ENCODE measurements around the gene NBL1.
"Not testable (repeated sequence)": the region's sequence is repeated elsewhere in the genome, so short reads cannot be mapped to it uniquely, and the experiment has no call there.

The NBL1 gene

DNA sequence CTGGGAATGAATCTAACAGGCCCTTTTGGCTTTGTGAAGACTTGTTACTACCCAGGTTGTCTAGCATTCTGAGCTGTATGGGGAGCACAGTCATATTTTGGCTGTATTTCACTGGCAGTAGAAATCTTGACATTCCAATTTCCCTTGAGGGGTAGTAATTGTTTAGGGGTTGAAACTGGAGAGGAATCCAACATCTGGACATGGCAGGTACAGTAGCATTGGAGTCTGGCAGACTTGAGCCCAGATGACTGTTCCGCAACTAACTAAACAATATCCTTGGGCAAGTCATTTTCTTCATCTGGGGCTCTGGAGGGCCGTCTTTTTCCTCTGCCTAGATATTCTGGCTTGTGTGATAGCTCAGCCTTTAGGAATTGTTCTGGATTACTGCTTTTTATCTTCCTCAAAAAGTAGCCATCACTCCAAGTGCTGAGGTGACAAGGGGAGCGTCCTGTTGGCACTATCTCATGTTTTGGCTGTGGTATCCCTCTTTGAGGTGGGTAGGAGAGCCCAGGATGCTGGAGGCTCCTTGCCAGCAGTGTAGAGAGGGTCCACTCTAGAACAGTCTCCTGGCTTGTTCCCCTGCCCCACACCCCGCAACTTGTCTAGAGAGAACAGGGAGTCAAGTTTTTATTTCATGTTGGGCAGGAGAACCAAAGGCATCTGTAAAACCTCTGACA is 22.7 kb upstream of the NBL1 start:
- DNase-seq (ENCODE audit: low spot score), result no peak

DNA sequence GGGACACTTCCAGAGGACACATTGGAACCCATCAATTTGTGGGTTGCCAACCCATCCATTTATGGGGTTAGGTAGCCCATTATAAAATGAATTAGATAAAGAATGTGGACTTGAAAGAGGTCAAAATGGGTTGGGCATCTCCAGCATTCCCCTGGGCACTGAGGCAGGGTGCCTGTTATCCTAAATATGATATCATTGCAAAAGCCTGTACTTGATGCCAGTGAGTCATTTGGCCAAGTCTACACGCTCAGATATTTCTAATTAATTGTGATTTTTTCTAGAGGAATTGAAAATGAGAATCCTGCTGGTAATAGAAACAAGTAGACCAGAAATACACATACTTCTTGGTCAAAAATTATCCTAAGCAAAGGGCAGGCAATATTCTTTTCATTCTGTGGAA is 21.9 kb upstream of the NBL1 start:
- DNase-seq (ENCODE audit: low spot score), result no peak

DNA sequence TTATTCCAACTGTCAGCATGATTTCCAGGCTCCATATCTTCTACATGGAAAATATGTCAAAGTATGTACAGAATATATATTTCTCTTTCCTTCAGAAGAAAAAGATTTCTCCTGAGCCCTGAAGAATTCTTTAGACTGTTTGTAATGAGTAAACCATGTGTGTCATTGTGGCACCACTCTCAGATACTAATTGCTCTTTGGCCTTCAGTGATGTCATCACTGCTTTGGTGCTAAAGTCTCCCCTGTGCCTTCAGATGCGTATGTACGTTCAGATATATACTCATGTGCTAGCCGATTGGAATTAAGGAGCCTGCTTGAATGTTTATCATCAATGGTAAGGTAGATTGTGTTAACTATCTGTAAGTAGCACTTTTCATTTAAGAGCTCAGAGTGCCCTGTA is 20.6 kb upstream of the NBL1 start:
- DNase-seq (ENCODE audit: low spot score), result no peak

DNA sequence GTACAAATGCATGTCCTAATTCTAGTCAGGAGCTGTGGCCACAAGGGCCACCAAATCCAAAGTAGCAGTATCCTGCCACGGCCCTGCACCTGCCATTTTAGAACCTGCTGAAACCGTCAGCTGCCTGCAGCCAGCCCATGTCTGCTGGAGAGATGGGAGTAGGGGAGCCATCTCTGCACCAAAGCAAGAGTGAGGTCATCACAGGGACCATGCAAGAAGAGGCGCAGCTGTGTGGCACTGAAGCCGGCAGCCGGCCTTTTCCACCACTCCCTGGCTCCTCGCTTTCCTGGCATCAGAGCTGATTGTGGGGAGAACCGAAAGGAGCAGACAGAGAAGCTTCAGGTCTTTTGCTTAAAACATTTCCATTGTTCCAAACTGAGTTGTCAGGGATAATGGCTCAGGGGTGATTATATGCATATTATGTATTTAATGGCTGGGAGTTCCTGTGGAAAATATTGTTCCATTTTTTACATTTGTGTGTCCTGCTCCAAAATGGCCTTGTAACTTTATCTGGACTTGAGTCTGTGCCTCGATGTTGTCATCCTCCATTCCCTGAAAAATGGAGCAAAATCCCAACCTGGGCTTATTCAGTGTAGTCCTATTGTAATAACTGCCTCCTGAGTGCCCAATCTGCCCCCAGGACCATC is 18.7 kb upstream of the NBL1 start:
- no peak for DNase-seq (ENCODE audit: low spot score)

DNA sequence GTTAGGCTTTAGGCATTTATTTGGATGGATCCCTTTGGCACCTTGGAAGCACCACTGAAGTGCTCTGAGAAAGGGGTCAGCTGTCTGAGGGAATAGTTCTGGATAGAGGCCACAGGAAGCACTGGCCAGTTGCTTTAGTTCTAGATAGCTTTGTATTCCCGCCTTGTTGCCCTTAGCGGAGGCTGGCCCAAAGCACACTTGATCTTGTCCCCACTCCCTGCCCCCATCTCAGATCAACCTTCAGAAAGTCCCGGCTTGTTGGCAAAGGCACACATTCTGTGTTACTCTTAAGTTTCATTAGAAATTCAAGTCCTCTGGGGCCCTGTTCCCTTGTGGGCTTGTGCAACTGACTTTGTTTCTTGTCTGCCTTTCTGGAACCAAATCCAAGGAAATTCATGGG is 15.2 kb upstream of the NBL1 start:
- DNase-seq (ENCODE audit: low spot score), result no peak

DNA sequence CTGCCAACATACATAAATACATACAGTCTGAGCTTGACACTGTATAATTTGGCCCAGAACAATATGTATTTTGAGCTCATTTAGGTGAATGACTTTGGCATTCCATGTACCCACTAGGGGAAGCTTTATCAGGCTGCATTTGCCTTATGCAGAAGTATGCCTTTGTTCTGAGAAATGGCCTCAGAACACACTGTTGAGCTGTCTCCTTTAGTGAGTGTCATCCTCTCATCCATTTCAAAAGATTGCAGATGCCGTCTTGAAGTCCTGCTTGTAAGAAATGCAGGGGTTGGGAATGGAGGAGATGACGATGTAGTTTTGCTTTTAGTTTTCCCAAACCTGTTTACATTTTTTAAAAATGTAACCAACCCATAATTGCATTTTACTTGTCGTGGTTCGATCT is 14.8 kb upstream of the NBL1 start:
- DNase-seq (ENCODE audit: low spot score), result no peak

DNA sequence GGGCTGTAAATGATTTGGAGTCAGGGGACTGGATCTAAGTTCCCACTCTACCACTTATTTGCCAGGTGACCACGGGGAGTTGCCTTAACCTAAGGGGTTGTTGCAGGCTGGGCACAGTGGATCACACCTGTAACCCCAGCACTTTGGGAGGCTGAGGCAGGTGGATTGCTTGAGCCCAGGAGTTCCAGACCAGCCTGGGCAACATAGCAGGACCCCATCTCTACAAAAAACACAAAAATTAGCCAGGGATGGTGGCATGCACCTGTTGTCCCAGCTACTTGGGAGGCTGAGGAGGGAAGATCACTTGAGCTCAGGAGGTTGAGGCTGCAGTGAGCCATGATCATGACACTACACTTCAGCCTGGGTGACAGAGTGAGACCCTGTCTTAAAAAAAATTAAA is 13.9 kb upstream of the NBL1 start:
- DNase-seq (ENCODE audit: low spot score), result not testable (repeated sequence)

DNA sequence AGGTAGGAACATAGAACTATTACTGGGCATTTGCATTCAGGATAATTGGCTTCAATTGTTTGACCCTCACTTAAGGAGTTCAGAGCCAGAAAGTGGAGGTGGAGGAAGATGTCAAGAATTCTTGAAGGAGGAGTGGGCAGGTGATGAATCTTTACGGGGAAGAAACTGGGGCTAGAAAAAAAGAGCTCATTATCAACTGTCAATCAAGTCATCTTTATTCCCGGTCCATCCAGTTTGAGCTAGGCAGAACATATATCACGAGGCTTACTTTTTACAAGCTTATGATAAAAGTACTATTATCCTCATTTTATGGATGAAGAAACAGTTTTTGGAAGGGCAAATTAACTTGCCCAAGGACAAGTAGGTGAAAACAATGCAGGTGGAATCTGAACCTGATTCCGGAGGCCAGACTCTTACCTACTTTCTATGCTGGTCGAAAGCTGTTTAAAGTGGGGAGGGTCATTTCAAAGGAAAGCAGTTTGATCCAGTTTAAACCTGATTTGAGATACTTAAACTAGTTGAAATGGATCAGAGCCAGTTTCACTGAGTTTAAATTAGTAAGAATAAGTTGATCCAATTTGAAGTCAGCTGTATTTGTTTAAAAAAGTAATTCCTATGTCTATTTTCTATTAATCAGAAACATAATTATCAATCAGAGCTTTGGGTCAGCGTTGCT is 13.3 kb upstream of the NBL1 start:
- no peak for DNase-seq (ENCODE audit: low spot score)

DNA sequence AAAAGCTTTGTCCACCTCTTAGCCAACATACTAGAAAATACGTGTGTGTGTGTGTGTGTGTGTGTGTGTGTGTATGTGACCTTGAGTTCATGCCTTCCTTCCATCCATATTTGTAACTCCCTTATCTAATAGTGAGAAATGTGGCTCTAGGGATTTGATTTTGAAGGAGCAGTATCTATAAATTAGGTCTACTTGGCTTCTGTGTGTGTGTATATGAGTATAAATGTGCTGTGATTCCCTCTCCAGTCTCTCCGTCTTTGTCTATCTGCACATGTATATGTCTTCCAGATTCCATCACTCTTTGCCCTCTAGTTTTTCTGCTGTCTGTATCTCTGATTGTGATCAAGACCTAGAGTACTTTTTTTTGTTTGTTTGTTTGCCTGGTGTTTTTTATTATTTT is 11.9 kb upstream of the NBL1 start:
- DNase-seq (ENCODE audit: low spot score), result no peak

DNA sequence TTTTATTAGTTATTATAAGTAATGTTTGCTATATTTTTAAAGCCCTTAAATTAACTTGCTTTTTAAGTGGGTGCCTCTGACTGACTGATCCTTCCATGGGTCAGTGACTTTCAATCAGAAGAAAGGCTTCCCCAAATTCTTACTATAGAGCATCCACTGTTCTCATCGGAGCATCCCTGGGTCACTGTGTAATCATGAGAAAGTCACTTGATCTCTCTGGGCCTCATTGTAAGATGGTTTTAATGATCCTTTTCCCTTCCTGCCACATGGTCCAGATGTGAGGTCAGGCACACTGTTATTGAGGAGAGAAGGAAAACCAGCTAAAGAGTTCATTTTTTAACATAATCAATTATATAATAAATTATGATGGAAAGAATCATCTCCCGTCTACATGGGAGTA is 11.0 kb upstream of the NBL1 start:
- DNase-seq (ENCODE audit: low spot score), result no peak

DNA sequence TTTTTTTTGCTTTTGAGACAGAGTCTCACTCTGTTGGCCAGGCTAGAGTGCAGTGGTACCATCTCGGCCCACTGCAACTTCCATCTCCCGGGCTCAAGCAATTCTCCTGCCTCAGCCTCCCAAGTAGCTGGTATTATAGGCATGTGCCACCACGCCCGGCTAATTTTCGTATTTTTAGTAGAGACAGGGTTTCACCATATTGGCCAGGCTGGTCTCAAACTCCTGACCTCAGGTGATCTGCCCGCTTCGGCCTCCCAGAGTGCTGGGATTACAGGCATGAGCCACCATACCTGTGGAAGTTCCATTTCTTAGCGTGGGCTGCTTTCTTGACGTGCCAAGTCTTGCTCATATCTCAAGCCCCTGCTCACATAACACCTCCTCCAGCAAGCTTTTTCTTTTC is 9.0 kb upstream of the NBL1 start:
- DNase-seq (ENCODE audit: low spot score), result not testable (repeated sequence)

DNA sequence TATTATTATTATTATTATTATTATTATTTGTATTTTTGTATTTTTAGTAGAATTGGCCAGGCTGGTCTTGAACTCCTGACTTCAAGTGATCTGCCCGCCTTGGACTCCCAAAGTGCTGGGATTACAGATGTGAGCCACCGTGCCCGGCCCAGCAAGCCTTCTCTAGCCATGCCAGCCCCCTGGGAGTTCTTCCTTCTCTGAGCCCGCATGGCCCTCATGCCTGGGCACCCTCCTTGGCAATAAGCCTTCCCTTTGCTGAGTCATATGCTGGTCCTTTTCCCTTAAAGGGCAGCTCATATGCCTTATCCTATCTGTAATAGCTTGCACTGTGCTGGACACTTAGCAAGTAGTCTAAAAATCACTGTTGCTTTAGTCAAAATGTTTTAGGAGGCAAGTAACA is 8.5 kb upstream of the NBL1 start:
- no peak for DNase-seq (ENCODE audit: low spot score)

DNA sequence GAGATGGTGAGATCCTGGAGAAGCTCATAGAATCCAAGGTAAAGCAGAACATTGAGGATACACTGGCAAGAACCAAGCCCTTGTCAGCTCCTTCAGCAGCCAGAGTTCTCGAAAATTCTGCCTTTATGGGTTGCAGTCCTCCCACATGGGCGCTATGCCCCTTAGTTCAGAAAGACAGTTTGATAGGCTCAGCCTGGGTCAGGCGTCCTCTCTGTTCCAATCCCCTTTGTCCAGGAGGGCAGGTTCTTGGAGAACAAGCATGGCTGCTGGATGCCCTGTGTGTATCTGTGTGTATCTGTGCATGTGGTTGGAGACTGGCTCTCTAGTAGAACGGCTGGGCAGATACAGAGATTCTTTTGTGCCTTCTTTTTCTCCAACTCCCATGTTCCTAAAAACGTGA is 8.0 kb upstream of the NBL1 start:
- DNase-seq (ENCODE audit: low spot score), result no peak

DNA sequence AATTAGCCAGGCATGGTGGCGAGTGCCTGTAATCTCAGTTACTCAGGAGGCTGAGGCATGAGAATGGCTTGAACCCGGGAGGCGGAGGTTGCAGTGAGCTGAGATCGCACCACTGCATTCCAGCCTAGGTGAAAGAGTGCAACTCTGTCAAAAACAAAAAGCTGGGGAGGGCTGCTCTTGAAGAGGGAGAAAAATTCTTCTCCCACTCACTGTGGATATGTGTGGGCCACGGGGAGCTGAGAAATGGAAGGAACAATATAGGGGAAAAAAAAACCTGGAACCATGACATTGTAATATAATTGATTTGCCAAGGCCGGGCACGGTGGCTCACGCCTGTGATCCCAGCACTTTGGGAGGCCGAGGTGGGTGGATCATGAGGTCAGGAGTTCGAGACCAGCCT is 7.4 kb upstream of the NBL1 start:
- DNase-seq (ENCODE audit: low spot score), result not testable (repeated sequence)

DNA sequence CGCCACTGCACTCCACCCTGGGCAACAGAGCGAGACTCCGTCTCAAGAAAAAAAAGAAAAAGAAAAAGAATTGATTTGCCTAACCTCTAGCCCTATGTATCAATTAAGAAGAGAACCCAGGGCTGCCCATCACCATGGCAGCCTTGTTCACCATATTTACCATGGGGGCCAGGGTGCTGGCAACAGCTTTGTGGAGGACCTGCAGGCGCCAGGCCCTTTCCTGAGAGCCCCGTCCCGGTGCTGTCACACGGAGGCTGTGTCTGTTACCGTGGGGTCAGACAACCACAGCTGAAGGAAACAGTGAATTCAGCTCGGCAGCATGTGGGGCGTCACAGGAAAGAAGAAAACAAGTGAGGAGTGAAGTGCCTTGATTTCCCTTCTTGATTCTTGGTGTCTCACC is 6.5 kb upstream of the NBL1 start:
- no peak for DNase-seq (ENCODE audit: low spot score)

DNA sequence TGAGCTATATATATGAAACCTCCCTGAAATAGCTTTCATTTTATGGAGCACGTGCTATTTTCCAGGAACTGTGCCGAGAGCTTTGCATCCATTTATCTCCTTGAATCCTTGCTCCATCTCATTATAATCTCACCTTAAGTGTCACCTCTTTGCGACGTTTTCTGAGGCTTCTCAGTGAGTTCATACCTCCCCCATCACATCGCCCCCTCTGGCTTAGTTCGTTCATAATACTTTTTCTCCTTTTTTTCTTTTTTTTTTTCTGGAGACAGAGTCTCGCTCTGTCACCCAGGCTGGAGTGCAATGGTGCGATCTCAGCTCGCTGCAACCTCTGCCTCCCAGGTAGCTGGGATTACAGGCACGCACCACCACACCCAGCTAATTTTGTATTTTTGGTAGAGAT is 4.9 kb upstream of the NBL1 start:
- not testable (repeated sequence) for DNase-seq (ENCODE audit: low spot score)

DNA sequence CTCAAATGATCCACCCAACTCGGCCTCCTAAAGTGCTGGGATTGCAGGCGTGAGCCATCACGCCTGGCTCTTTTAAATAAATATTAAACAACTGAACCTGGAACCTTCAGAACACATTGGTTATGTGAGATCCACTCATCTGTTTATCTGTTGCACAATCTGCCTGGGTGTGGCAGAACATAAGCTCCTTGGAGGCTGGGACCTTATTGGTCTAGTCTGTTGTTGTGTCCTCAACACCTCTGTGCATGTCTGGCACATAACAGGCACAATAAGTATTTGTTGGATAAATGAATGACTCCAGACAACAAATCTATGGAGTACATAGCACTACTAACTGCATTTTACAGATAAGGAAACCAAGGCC is 4.1 kb upstream of the NBL1 start:
- DNase-seq (ENCODE audit: low spot score), result no peak

DNA sequence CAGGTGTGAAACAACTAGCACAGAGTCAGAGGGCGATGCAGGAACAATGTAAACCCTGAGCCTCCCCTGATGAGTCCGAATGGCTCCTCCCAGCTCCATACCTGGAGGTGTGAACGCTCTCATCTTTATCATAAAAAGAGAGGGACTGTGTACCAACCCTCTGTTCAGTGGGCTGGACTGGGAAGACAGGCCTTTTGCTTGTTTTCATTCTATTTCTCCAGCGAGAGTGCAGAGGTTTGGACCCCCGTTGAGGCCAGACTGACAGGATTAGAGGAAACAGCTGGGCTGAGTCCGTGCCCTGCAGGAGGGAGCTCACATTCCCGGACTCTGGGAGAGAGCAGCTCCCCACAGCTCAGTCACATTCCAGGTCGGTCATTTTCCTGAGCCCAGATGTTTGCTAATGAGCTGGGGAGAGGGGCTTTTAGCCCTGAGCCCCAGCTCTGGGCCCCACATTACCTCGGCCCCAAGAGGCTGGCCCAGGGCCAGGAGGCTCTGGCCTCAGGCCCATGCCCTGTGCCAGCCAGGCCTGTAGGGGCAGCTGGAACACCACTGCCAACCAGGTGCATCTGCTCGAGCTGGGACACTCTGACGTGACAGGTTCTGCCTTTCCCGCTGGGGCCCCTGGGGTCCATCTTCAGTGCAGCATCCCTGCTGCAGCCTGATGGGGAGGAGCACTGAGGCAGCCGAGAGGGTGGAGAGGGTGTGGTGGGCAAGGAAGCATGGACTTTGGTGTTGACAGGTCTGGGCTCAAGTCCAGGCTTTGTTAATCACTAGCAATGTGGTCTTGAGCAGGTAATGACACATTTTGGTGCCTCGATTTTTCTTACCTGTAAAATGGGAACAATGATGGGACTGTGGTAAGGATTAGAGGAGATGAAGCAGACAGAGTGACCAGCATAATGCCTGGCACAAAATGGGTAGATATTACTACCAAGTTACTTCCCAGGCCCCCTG is 3.5 kb upstream of the NBL1 start:
- DNase-seq (ENCODE audit: low spot score), result no peak

DNA sequence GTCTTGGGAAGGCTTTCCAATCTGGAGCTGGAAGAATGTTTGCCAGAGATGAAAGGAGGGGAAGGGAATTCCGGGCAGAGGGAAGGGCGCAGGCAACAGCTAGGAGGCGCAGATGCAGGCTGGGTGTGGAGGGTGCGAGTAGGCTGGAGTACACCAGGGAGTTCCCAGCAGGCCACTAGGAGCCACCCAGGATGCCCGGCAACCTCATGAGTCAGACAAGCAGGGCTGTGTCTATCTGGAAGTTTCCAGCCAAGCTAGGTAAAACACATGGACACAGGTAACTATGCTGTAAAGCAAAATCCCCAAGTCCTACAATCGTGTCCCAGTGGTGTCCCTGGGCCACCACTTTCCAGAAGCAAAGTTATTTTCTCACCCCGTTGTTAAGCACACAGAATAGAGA is 990 bp upstream of the NBL1 start:
- DNase-seq (ENCODE audit: low spot score), result peak; percentile 51

DNA sequence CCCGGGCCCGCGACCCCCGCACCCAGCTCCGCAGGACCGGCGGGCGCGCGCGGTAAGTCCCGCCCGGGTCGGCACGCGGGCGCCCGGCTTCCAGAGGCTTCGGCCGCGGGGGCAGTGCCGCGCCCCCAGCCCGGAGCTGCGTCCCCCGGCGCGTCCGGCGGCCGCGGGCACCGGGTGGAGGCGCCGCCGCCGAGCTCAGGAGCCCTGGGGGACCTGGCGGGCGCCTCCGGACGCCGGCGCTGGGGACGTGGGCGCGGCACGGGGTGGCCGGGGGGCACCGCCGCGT is 227 bp downstream of the NBL1 start:
- DNase-seq (ENCODE audit: low spot score), result no peak

DNA sequence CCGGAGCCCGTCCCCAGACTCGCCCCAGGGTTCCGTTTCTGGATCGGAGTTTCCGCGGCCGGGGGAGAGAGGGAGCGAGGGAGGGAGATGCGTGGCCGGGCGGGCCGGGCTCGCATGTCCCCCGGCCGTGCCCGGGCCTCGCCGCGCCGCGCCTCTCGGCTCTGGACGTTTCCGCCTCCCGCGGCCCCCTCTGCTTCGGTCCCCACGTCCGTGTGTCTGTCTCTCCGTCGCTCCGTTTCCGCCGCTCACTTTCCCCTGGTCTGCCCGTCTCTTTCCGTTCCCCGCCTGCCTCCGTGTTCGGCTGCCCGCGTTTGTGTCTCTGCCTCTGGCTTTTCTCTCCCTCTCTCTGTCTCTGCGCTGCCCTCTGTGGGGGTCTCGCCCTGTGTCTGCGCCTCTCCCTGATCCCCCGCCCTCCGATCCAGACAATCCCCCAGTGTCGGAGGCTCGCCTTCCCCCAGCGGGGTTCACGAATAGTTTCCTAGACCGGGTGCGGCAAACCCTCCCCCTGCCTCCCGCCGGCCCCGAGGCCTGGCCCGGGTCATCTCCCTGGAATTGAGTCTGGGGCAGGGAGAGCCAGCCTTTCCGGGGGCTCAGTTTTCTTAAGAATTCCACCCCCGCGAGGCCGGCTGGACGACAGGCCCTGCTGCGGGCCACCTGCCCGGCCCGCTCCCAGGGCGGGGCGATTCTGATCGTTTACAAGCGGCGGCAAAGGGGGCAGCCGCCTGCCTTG is 735 bp downstream of the NBL1 start:
- no peak for DNase-seq (ENCODE audit: low spot score)
